Liver (tissue), 9 donors: Measurements from ENCODE around the gene IFT74. TPM values are rescaled to one million over a fixed set of nuclear protein-coding genes. Genes with fewer than 3 reads are reported as not detected.

Experiments used
- DNase-seq: peaks from one replicate; pipeline ENCODE4 v3.0.0-alpha.2; 2017; ENCODE audit warnings: low spot score
- H3K27ac ChIP-seq, 2 donors: one replicate each; pipeline ENCODE4 v1.7.0; 2013; ENCODE audit warnings: inconsistent platforms in 2 of 2, low read length in 2 of 2, control low read depth in 1 of 2, low read depth in 1 of 2, mild to moderate bottlenecking in 1 of 2
- H3K27me3 ChIP-seq, 4 donors: one replicate each; pipeline versions ENCODE4 v1.6.1 to v1.7.0; 2013; ENCODE audit warnings: low read length in 3 of 4, inconsistent platforms in 1 of 4, mild to moderate bottlenecking in 1 of 4, moderate library complexity in 1 of 4; ENCODE audit not compliant: control insufficient read depth in 4 of 4, insufficient read depth in 4 of 4
- H3K36me3 ChIP-seq, 4 donors: one replicate each; pipeline versions ENCODE4 v1.6.1 to v1.7.0; 2013; ENCODE audit warnings: low read length in 3 of 4, mild to moderate bottlenecking in 3 of 4, low read depth in 1 of 4, moderate library complexity in 1 of 4; ENCODE audit not compliant: control insufficient read depth in 4 of 4, insufficient read depth in 3 of 4
- H3K4me1 ChIP-seq, 4 donors: one replicate each; pipeline versions ENCODE4 v1.6.1 to v1.7.0; 2013; ENCODE audit warnings: low read length in 3 of 4, mild to moderate bottlenecking in 3 of 4, moderate library complexity in 1 of 4; ENCODE audit not compliant: control insufficient read depth in 4 of 4, insufficient read depth in 4 of 4
- H3K4me3 ChIP-seq, 3 donors: one replicate each; pipeline versions ENCODE4 v1.6.1 to v1.7.0; 2013; ENCODE audit warnings: low read length in 3 of 3, control low read depth in 1 of 3, low read depth in 1 of 3, mild to moderate bottlenecking in 1 of 3
- H3K9ac ChIP-seq, 2 donors: one replicate each; pipeline ENCODE4 v1.7.0; 2013; ENCODE audit warnings: low read length in 2 of 2, mild to moderate bottlenecking in 2 of 2, moderate library complexity in 2 of 2, control low read depth in 1 of 2, low read depth in 1 of 2
- H3K9me3 ChIP-seq, 4 donors: one replicate each; pipeline versions ENCODE4 v1.6.1 to v1.7.0; 2013; ENCODE audit warnings: low read length in 3 of 4; ENCODE audit not compliant: control insufficient read depth in 4 of 4
- ATF3 ChIP-seq: IDR thresholded peaks from 2 replicates; pipeline ENCODE4 v1.6.1; 2016; ENCODE audit warnings: antibody characterized with exemption
- CTCF ChIP-seq: fragments of 150-350 bp; IDR thresholded peaks from 2 replicates; pipeline ENCODE4 v1.5.1; 2017; ENCODE audit warnings: improper control_type of control experiment, low read depth, low read length; ENCODE audit not compliant: missing input control
- FOXA2 ChIP-seq: IDR thresholded peaks from 2 replicates; pipeline ENCODE4 v1.6.1; 2016; ENCODE audit warnings: antibody characterized with exemption
- GABPA ChIP-seq, 2 donors: IDR thresholded peaks in 1 of 2; conservative IDR thresholded peaks in 1 of 2; 2 replicates each; pipeline ENCODE4 v1.6.1; 2016; ENCODE audit warnings: antibody characterized with exemption in 2 of 2, mild to moderate bottlenecking in 1 of 2, moderate library complexity in 1 of 2
- REST ChIP-seq: IDR thresholded peaks from 2 replicates; pipeline ENCODE4 v1.6.1; 2016; ENCODE audit warnings: antibody characterized with exemption, mild to moderate bottlenecking
- SP1 ChIP-seq: IDR thresholded peaks from 2 replicates; pipeline ENCODE4 v1.6.1; 2018; ENCODE audit warnings: antibody characterized with exemption, mild to moderate bottlenecking
- TAF1 ChIP-seq: conservative IDR thresholded peaks from 2 replicates; pipeline ENCODE4 v1.6.1; 2016; ENCODE audit warnings: antibody characterized with exemption, mild to moderate bottlenecking
- YY1 ChIP-seq: IDR thresholded peaks from 2 replicates; pipeline ENCODE4 v1.6.1; 2016; ENCODE audit warnings: antibody characterized with exemption, mild to moderate bottlenecking
- ZBTB33 ChIP-seq: IDR thresholded peaks from 2 replicates; pipeline ENCODE4 v1.6.1; 2016; ENCODE audit warnings: antibody characterized with exemption
- WGBS: extraction: QIAGEN DNeasy Blood & Tissue Kit; methylation state at CpG from one replicate; pipeline ENCODE4 v1.1.7; 2013; 5-methylcytosine and 5-hydroxymethylcytosine counted together
- polyA plus RNA-seq, 2 donors: library from polyadenylated mRNA; stranded (reverse) in 1 of 2; unstranded in 1 of 2; fragments of 200-250 nt in 1 of 2; fragments of >200 nt in 1 of 2; fragmentation: Nextera tagmentation in 1 of 2; extraction: Ambion mirVana in 1 of 2; gene quantifications; one replicate each; pipeline versions ENCODE4 v1.2.1 to v1.2.3, GENCODE V29; 2013 to 2015
- total RNA-seq, 2 donors: library from RNA; depleted of rRNA; stranded (reverse); fragments of >200 nt; gene quantifications; one replicate each; pipeline ENCODE4 v1.2.3, GENCODE V29; 2014
- donor health status: healthy.
- donor health status: healthy.
- donor health status: healthy.
- donor health status: healthy.
- donor health status: healthy.

IFT74 gene
- total and polyA plus RNA-seq, 4 donors, result 4.9 to 10.5 (median 7.4) TPM

GRCh38 chr9:26955222-26955903 is 849 bp upstream of the IFT74 start:
- Histone ChIP-seq H3K4me1 (peaks cover 0 to 14% (median 3%) of the 10 kb centered on the region in 4 donors), H3K9ac (peak overlapping the region; percentile 55 to 70), H3K9me3 (no peaks in the 10 kb centered on the region), H3K27ac (peak overlapping the region; percentile 63 to 74), H3K27me3 (no peaks in the 10 kb centered on the region), H3K36me3 (no peaks in the 10 kb centered on the region), H3K4me3 (peak overlapping the region; percentile 50 to 75 (median 55))
- no peak for DNase-seq
- TF ChIP-seq SP1, result no peak
- peak; percentile 2 for TF ChIP-seq TAF1
- 49% methylated on average over 4 of the region's 4 CpGs for WGBS

GRCh38 chr9:26956860-26957233 is 635 bp downstream of the IFT74 start:
- WGBS, result 24% methylated on average over 6 of the region's 6 CpGs
- H3K9ac ChIP-seq, result peak overlapping the region; percentile 57 to 65
- H3K27me3 ChIP-seq, result no peaks in the 10 kb centered on the region
- no peaks in the 10 kb centered on the region for H3K9me3 ChIP-seq
- H3K36me3 ChIP-seq, result no peaks in the 10 kb centered on the region
- peak overlapping the region; percentile 50 to 75 (median 55) for H3K4me3 ChIP-seq
- peak overlapping the region; percentile 54 to 71 for H3K27ac ChIP-seq
- DNase-seq, result no peak
- H3K4me1 ChIP-seq, result peaks cover 0 to 14% (median 3%) of the 10 kb centered on the region in 4 donors
- no peak for TF ChIP-seq TAF1
- no peak for TF ChIP-seq REST
- TF ChIP-seq ATF3, result no peak
- TF ChIP-seq CTCF, result no peak
- no peak for TF ChIP-seq GABPA (IDR thresholded peaks at IDR 0.05 in 1 of 2, conservative IDR thresholded peaks at IDR 0.05 in 1 of 2)
- TF ChIP-seq ZBTB33, result no peak
- no peak for TF ChIP-seq YY1
- no peak for TF ChIP-seq FOXA2
